DND-41 (cell line): Measurements from ENCODE around the gene ATP1A2.

Experiments used
- ATAC-seq: fragments of 200-7000 bp; cut with Tn5 transposase; 3 replicates; pipeline ENCODE4 v1.9.1; 2021; ENCODE audit warnings: low read depth; ENCODE audit not compliant: insufficient read depth
- DNase-seq: peaks from one replicate; pipeline ENCODE4 v3.0.0-alpha.2; 2020
- H2AFZ ChIP-seq: 2 replicates; pipeline ENCODE4 v1.6.0; 2012; ENCODE audit warnings: low read depth, low read length
- H3K27ac ChIP-seq: 2 replicates; pipeline ENCODE4 v1.5.1; 2012; ENCODE audit warnings: low read length, inconsistent platforms
- H3K27me3 ChIP-seq: fragments of 200-600 bp; sonication (generic); 2 replicates; pipeline ENCODE4 v1.6.0; 2012; ENCODE audit warnings: low read length, mild to moderate bottlenecking, inconsistent platforms; ENCODE audit not compliant: insufficient read depth, poor library complexity
- H3K36me3 ChIP-seq: 2 replicates; pipeline ENCODE4 v1.5.1; 2012; ENCODE audit warnings: low read length, inconsistent platforms; ENCODE audit not compliant: insufficient read depth
- H3K4me1 ChIP-seq: 2 replicates; pipeline ENCODE4 v1.5.1; 2012; ENCODE audit warnings: mild to moderate bottlenecking, low read length; ENCODE audit not compliant: insufficient read depth
- H3K4me2 ChIP-seq: 2 replicates; pipeline ENCODE4 v1.6.0; 2012; ENCODE audit warnings: mild to moderate bottlenecking, moderate library complexity, low read length, inconsistent platforms; ENCODE audit not compliant: insufficient read depth
- H3K4me3 ChIP-seq, 2 experiments: fragments of 200-600 bp in 1 of 2; shearing (Covaris generic) in 1 of 2; 2 replicates each; pipeline ENCODE4 v1.5.1; 2012 to 2016; ENCODE audit warnings: inconsistent platforms in 2 of 2, low read length in 2 of 2, mild to moderate bottlenecking in 2 of 2, low read depth in 1 of 2, moderate library complexity in 1 of 2
- H3K79me2 ChIP-seq: 2 replicates; pipeline ENCODE4 v1.6.0; 2012; ENCODE audit warnings: low read length, inconsistent platforms; ENCODE audit not compliant: insufficient read depth
- H3K9ac ChIP-seq: 2 replicates; pipeline ENCODE4 v1.6.0; 2012; ENCODE audit warnings: low read depth, mild to moderate bottlenecking, inconsistent platforms, low read length, moderate library complexity
- H3K9me3 ChIP-seq: 2 replicates; pipeline ENCODE4 v1.5.1; 2012; ENCODE audit warnings: low read length, moderate library complexity, mild to moderate bottlenecking, inconsistent platforms; ENCODE audit not compliant: insufficient read depth, severe bottlenecking
- H4K20me1 ChIP-seq: 2 replicates; pipeline ENCODE4 v1.6.0; 2012; ENCODE audit warnings: low read length; ENCODE audit not compliant: insufficient read depth
- EZH2 ChIP-seq: IDR thresholded peaks from 3 replicates; pipeline ENCODE4 v1.6.1; 2012; ENCODE audit warnings: borderline replicate concordance, low read depth, mild to moderate bottlenecking, moderate library complexity, low read length, inconsistent platforms; ENCODE audit not compliant: severe bottlenecking

ATP1A2 gene

DNA sequence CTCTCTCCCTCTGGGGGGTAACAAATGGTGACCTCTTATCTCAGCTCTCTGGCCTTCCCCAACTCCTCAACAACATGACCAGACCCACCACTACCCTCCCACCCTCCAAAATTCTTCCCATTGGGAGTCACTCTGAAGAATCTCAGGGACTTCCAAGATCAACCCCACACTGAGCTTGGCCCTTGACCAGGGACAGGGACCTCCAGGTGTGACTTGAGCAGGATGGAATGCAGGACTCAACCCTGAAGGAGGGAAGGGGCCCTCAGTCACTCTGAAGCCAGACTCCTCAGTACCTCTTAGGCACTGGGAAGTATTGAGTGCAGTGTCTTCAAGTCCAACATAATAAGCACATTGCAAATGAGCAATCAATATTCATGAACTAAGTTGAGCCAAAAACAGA, 76.7 kb downstream of the ATP1A2 start:
- no peak for DNase-seq
- ATAC-seq = no peak
- H3K27ac ChIP-seq = no peak overlapping the region
- peaks cover 4% of the 10 kb centered on the region for H3K27me3 ChIP-seq
- no peaks in the 10 kb centered on the region for H3K79me2 ChIP-seq
- no peaks in the 10 kb centered on the region for H4K20me1 ChIP-seq
- no peak overlapping the region for H3K9ac ChIP-seq
- no peak overlapping the region for H2AFZ ChIP-seq
- no peaks in the 10 kb centered on the region for H3K9me3 ChIP-seq
- no peaks in the 10 kb centered on the region for H3K4me1 ChIP-seq
- no peak overlapping the region for H3K4me2 ChIP-seq
- no peaks in the 10 kb centered on the region for H3K36me3 ChIP-seq
- no peak overlapping the region for H3K4me3 ChIP-seq
- no peak for TF ChIP-seq EZH2
